CD4-positive, alpha-beta memory T cell (primary cell): Measurements from ENCODE around the gene LSM7. TPM values are rescaled to one million over a fixed set of nuclear protein-coding genes. Genes with fewer than 3 reads are reported as not detected.

ENCODE experiments used
- CTCF ChIA-PET: fragments of 350-600 bp; sonication (Branson Sonifier 250); formaldehyde crosslinking; loops from one replicate; lab custom pipeline; 2021; ENCODE audit warnings: inconsistent platforms; ENCODE audit not compliant: partially characterized antibody; lab: Charles Lee
- POLR2A ChIA-PET: fragments of 350-600 bp; sonication (Branson Sonifier 250); formaldehyde crosslinking; loops from one replicate; lab custom pipeline; 2021; ENCODE audit not compliant: partially characterized antibody; lab: Charles Lee
- DNase-seq, 5 donors: peaks; one replicate each; pipeline versions ENCODE4 v3.0.0 to v3.0.0-alpha.2; 2020 to 2022; ENCODE audit warnings: mixed read lengths in 1 of 5
- H3K27ac ChIP-seq: one replicate; pipeline ENCODE4 v1.7.0; 2013; ENCODE audit warnings: low read depth, low read length
- H3K27me3 ChIP-seq: 2 replicates; pipeline ENCODE4 v1.7.0; 2013; ENCODE audit warnings: mild to moderate bottlenecking, low read length, moderate library complexity; ENCODE audit not compliant: insufficient read depth
- H3K36me3 ChIP-seq: 2 replicates; pipeline ENCODE4 v1.7.0; 2013; ENCODE audit warnings: mild to moderate bottlenecking, low read length, moderate library complexity; ENCODE audit not compliant: insufficient read depth
- H3K4me1 ChIP-seq: 2 replicates; pipeline ENCODE4 v1.7.0; 2013; ENCODE audit warnings: mild to moderate bottlenecking, low read length, moderate library complexity; ENCODE audit not compliant: insufficient read depth
- H3K4me3 ChIP-seq, 2 donors: one replicate each; pipeline ENCODE4 v1.7.0; 2013; ENCODE audit warnings: low read length in 2 of 2, mild to moderate bottlenecking in 1 of 2
- H3K9me3 ChIP-seq, 2 donors: one replicate each; pipeline ENCODE4 v1.7.0; 2013; ENCODE audit warnings: low read length in 2 of 2, control low read depth in 1 of 2; ENCODE audit not compliant: control insufficient read depth in 1 of 2
- H3K27ac Mint-ChIP-seq, 7 donors: one replicate each; pipeline ENCODE4 v1.8.0; 2020 to 2021; ENCODE audit warnings: mixed read lengths in 7 of 7, mild to moderate bottlenecking in 6 of 7, inconsistent platforms in 3 of 7, moderate library complexity in 3 of 7
- H3K27me3 Mint-ChIP-seq, 2 donors: one replicate each; pipeline ENCODE4 v1.8.0; 2020 to 2021; ENCODE audit warnings: mixed read lengths in 2 of 2
- H3K36me3 Mint-ChIP-seq, 2 donors: one replicate each; pipeline ENCODE4 v1.8.0; 2020 to 2021; ENCODE audit warnings: mixed read lengths in 2 of 2, inconsistent platforms in 1 of 2, mild to moderate bottlenecking in 1 of 2
- H3K4me1 Mint-ChIP-seq, 4 donors: one replicate each; pipeline ENCODE4 v1.8.0; 2020 to 2021; ENCODE audit warnings: mixed read lengths in 4 of 4, mild to moderate bottlenecking in 1 of 4
- H3K4me3 Mint-ChIP-seq, 8 donors: one replicate each; pipeline ENCODE4 v1.8.0; 2020 to 2021; ENCODE audit warnings: mixed read lengths in 8 of 8, mild to moderate bottlenecking in 7 of 8, moderate library complexity in 6 of 8, inconsistent platforms in 3 of 8
- H3K9me3 Mint-ChIP-seq, 8 donors: one replicate each; pipeline ENCODE4 v1.8.0; 2020 to 2021; ENCODE audit warnings: mixed read lengths in 8 of 8, mild to moderate bottlenecking in 5 of 8, inconsistent platforms in 3 of 8, moderate library complexity in 1 of 8
- intact Hi-C: fragments of 100-400 bp; cut with micrococcal nuclease; formaldehyde crosslinking; loops from one replicate; pipeline ENCODE4 v1.15.1; 2023
- polyA plus RNA-seq, 2 donors: library from polyadenylated mRNA; unstranded; fragments of 300-500 nt; fragmentation: Illumina TruSeq; gene quantifications; one replicate each; pipeline ENCODE4 v1.2.3, GENCODE V29; 2021
- total RNA-seq, 2 experiments: library from RNA; stranded (reverse); gene quantifications; one replicate each; pipeline ENCODE4 v1.2.3, GENCODE V29; 2021

The LSM7 gene
- total and polyA plus RNA-seq, 4 experiments from 2014 or later, result 107 to 171 (median 137) TPM

- no peaks in the 10 kb centered on the region for H3K9me3 Mint-ChIP-seq
- Histone ChIP-seq H3K4me1 (peaks cover 10% of the 10 kb centered on the region), H3K4me3 (no peak overlapping the region), H3K9me3 (no peaks in the 10 kb centered on the region), H3K27me3 (no peaks in the 10 kb centered on the region), H3K27ac (no peak overlapping the region), H3K36me3 (no peaks in the 10 kb centered on the region)
- peak overlapping the region in 1 of 7 donors; percentile 54 for H3K27ac Mint-ChIP-seq
- DNase-seq, result no peak
- H3K4me3 Mint-ChIP-seq, result peak overlapping the region in 1 of 8 donors; percentile 39
- H3K36me3 Mint-ChIP-seq, result peaks cover 0 to 10% of the 10 kb centered on the region in 2 donors
- H3K27me3 Mint-ChIP-seq, result no peaks in the 10 kb centered on the region
- ChIA-PET CTCF (no interaction called here), POLR2A (interaction anchor here (1.0 to 1.5 kb wide), 5 partner anchors 22 to 45 kb away, joined by 3 to 5 read pairs (median 4); no protein-coding TSS in a partner anchor)
- peaks cover 3 to 24% (median 12%) of the 10 kb centered on the region in 4 donors for H3K4me1 Mint-ChIP-seq
- intact Hi-C loops, result loop anchor here (5.0 kb wide), 1 partner anchor 32 kb away; the partner anchor contains the start of genes LSM7 and SPPL2B
These were observed 33.6 kb downstream of the LSM7 start for GRCh38 chr19:2294687-2295335.

GRCh38 chr19:2291185-2291751 is 37.1 kb downstream of the LSM7 start:
- Mint-ChIP-seq H3K27me3 (peaks cover 0 to 2% of the 10 kb centered on the region in 2 donors), H3K4me1 (peaks cover 12 to 41% (median 24%) of the 10 kb centered on the region in 4 donors), H3K9me3 (peaks cover 0 to 1% (median 0%) of the 10 kb centered on the region in 8 donors), H3K36me3 (peaks cover 0 to 13% of the 10 kb centered on the region in 2 donors), H3K27ac (peak overlapping the region in 1 of 7 donors; percentile 11), H3K4me3 (peak overlapping the region in 6 of 8 donors; percentile 58 to 89 (median 76))
- ChIA-PET POLR2A (interaction anchor here (1.0 to 2.3 kb wide), 10 partner anchors 11 to 56 kb away, joined by 3 to 11 read pairs (median 6); partner anchors contain the start of genes LSM7, PLEKHJ1 and SPPL2B), CTCF (interaction anchor here (0.9 to 1.3 kb wide), 2 partner anchors 12 to 29 kb away, joined by 3 read pairs; no protein-coding TSS in a partner anchor)
- DNase-seq, result no peak
- Histone ChIP-seq H3K27ac (no peak overlapping the region), H3K36me3 (no peaks in the 10 kb centered on the region), H3K4me3 (peak overlapping the region in 1 of 2 donors; percentile 67), H3K9me3 (no peaks in the 10 kb centered on the region), H3K27me3 (no peaks in the 10 kb centered on the region), H3K4me1 (peaks cover 24% of the 10 kb centered on the region)
- intact Hi-C loops, result loop anchor here (5.0 kb wide), 1 partner anchor 36 kb away; the partner anchor contains the start of genes LSM7 and SPPL2B

- POLR2A ChIA-PET, result interaction anchor here (1.0 to 2.3 kb wide), 9 partner anchors 11 to 55 kb away, joined by 3 to 11 read pairs (median 6); partner anchors contain the start of gene PLEKHJ1
- peak overlapping the region; percentile 39 for H3K27ac ChIP-seq
- peak in 1 of 5 donors; percentile 35 for DNase-seq
- no peaks in the 10 kb centered on the region for H3K9me3 ChIP-seq
- intact Hi-C loops, result loop anchor here (5.0 kb wide), 1 partner anchor 37 kb away; the partner anchor contains the start of genes LSM7 and SPPL2B
- Mint-ChIP-seq H3K9me3 (peaks cover 0 to 2% (median 0%) of the 10 kb centered on the region in 8 donors), H3K4me1 (peaks cover 12 to 41% (median 24%) of the 10 kb centered on the region in 4 donors), H3K4me3 (peak overlapping the region; percentile 58 to 89 (median 76)), H3K36me3 (peaks cover 0 to 13% of the 10 kb centered on the region in 2 donors), H3K27ac (peak overlapping the region in 4 of 7 donors; percentile 11 to 53 (median 28)), H3K27me3 (peaks cover 0 to 2% of the 10 kb centered on the region in 2 donors)
- no peaks in the 10 kb centered on the region for H3K36me3 ChIP-seq
- peaks cover 24% of the 10 kb centered on the region for H3K4me1 ChIP-seq
- CTCF ChIA-PET, result interaction anchor here (1.3 kb wide), 1 partner anchor 11 kb away, joined by 3 read pairs; no protein-coding TSS in a partner anchor
- peak overlapping the region; percentile 42 to 67 for H3K4me3 ChIP-seq
- H3K27me3 ChIP-seq, result no peaks in the 10 kb centered on the region
These were observed 37.8 kb downstream of the LSM7 start for GRCh38 chr19:2290441-2291184.

GRCh38 chr19:2289714-2290435 is 38.5 kb downstream of the LSM7 start:
- H3K9me3 ChIP-seq, result no peaks in the 10 kb centered on the region
- DNase-seq, result peak; percentile 60 to 73 (median 65)
- peak overlapping the region; percentile 39 for H3K27ac ChIP-seq
- peaks cover 0 to 11% of the 10 kb centered on the region in 2 donors for H3K36me3 Mint-ChIP-seq
- peak overlapping the region in 1 of 2 donors; percentile 67 for H3K4me3 ChIP-seq
- peaks cover 10 to 39% (median 24%) of the 10 kb centered on the region in 4 donors for H3K4me1 Mint-ChIP-seq
- H3K27me3 Mint-ChIP-seq, result peaks cover 0 to 2% of the 10 kb centered on the region in 2 donors
- H3K27me3 ChIP-seq, result no peaks in the 10 kb centered on the region
- H3K4me1 ChIP-seq, result peaks cover 24% of the 10 kb centered on the region
- intact Hi-C loops, result loop anchor here (5.0 kb wide), 1 partner anchor 37 kb away; the partner anchor contains the start of genes LSM7 and SPPL2B
- POLR2A ChIA-PET, result interaction anchor here (0.7 to 3.1 kb wide), 15 partner anchors 10 to 104 kb away, joined by 3 to 48 read pairs (median 5); partner anchors contain the start of genes LSM7 and SPPL2B
- peak overlapping the region; percentile 70 to 94 (median 86) for H3K27ac Mint-ChIP-seq
- H3K36me3 ChIP-seq, result no peaks in the 10 kb centered on the region
- H3K9me3 Mint-ChIP-seq, result peaks cover 0 to 2% (median 0%) of the 10 kb centered on the region in 8 donors
- peak overlapping the region; percentile 87 to 94 (median 90) for H3K4me3 Mint-ChIP-seq
- CTCF ChIA-PET, result interaction anchor here (1.0 to 3.2 kb wide), 8 partner anchors 11 to 270 kb away, joined by 3 to 35 read pairs (median 6); no protein-coding TSS in a partner anchor

GRCh38 chr19:2288818-2289713 is 39.3 kb downstream of the LSM7 start:
- Mint-ChIP-seq H3K4me1 (peaks cover 10 to 36% (median 24%) of the 10 kb centered on the region in 4 donors), H3K9me3 (peaks cover 0 to 2% (median 0%) of the 10 kb centered on the region in 8 donors), H3K27ac (peak overlapping the region; percentile 48 to 94 (median 83)), H3K36me3 (peaks cover 0 to 10% of the 10 kb centered on the region in 2 donors), H3K4me3 (peak overlapping the region; percentile 87 to 94 (median 90)), H3K27me3 (peaks cover 0 to 2% of the 10 kb centered on the region in 2 donors)
- H3K9me3 ChIP-seq, result no peaks in the 10 kb centered on the region
- intact Hi-C loops, result no loop called here
- CTCF ChIA-PET, result interaction anchor here (0.9 to 3.2 kb wide), 10 partner anchors 8 to 325 kb away, joined by 3 to 35 read pairs (median 4); no protein-coding TSS in a partner anchor
- H3K36me3 ChIP-seq, result no peaks in the 10 kb centered on the region
- no peaks in the 10 kb centered on the region for H3K27me3 ChIP-seq
- H3K4me3 ChIP-seq, result peak overlapping the region in 1 of 2 donors; percentile 67
- peak in 1 of 5 donors; percentile 37 for DNase-seq
- POLR2A ChIA-PET, result interaction anchor here (0.7 to 3.1 kb wide), 14 partner anchors 9 to 105 kb away, joined by 3 to 48 read pairs (median 5); partner anchors contain the start of genes LSM7 and SPPL2B
- H3K27ac ChIP-seq, result no peak overlapping the region
- peaks cover 24% of the 10 kb centered on the region for H3K4me1 ChIP-seq
